ENCODE results near the gene EOGT.

EOGT gene

GRCh38 chr3:69048990-69049389, 35.5 kb upstream of the EOGT start:
- H3K4me1 ChIP-seq (ENCODE audit: insufficient read depth, low read length, poor library complexity, severe bottlenecking): peaks cover 58% of the 10 kb centered on the region
- peaks cover 23% of the 10 kb centered on the region; the same call in 1 of the 2 replicates for H3K36me3 ChIP-seq (ENCODE audit: insufficient read depth, low read length)
- H3K4me3 ChIP-seq (ENCODE audit: low read length, poor library complexity, severe bottlenecking): peak overlapping the region; percentile 61
- H3K9me3 ChIP-seq (ENCODE audit: insufficient read depth, low read depth, low read length): no peaks in the 10 kb centered on the region
- no peaks in the 10 kb centered on the region for H3K9me2 ChIP-seq (replicated peaks; ENCODE audit: low read depth, low read length)
- H4K20me1 ChIP-seq (ENCODE audit: insufficient read depth, low read length, poor library complexity, severe bottlenecking): peaks cover 38% of the 10 kb centered on the region
- peaks cover 71% of the 10 kb centered on the region for H3K79me2 ChIP-seq (ENCODE audit: insufficient read depth, low read length)
- H3K9ac ChIP-seq (ENCODE audit: low read depth, low read length, poor library complexity, severe bottlenecking): peak overlapping the region; percentile 50
- peak overlapping the region; percentile 95 for H3K4me2 ChIP-seq (ENCODE audit: low read depth, low read length, poor library complexity, severe bottlenecking)
- H3F3A ChIP-seq (ENCODE audit: low read depth): no peaks in the 10 kb centered on the region
- no peaks in the 10 kb centered on the region for H3K27me3 ChIP-seq (ENCODE audit: insufficient read depth, low read length, poor library complexity, severe bottlenecking)
- H2AFZ ChIP-seq (ENCODE audit: low read length): no peak overlapping the region
- TF ChIP-seq CTCF (conservative IDR thresholded peaks at IDR 0.05; ENCODE audit: low read length): no peak
- no peak for TF ChIP-seq EZH2phosphoT487 (IDR thresholded peaks at IDR 0.05; ENCODE audit: borderline replicate concordance)

DNA sequence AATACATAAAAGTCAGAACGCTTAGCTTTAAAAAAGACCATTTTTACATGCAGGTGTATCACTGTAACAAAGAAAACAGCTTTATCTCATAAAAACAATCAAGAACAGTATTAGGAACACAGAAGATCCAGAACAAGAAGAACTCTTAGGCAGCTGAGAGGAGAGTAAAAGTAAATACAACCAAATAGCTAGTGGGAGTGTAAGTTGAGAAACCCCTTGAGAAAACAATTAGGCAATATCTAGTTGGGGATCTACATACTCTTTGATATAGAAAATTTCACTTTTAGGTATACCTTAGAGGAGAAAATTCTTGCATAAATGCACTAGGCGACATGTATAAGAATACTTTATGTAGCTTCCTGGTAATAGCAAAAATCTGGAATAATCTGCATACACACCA, 31.1 kb upstream of the EOGT start:
- TF ChIP-seq CTCF (conservative IDR thresholded peaks at IDR 0.05; ENCODE audit: low read length) (no peak), EZH2phosphoT487 (IDR thresholded peaks at IDR 0.05; ENCODE audit: borderline replicate concordance) (no peak)
- H3K36me3 ChIP-seq (ENCODE audit: insufficient read depth, low read length): peaks cover 45% of the 10 kb centered on the region; the same call in 1 of the 2 replicates
- H3K4me2 ChIP-seq (ENCODE audit: low read depth, low read length, poor library complexity, severe bottlenecking): peak overlapping the region; percentile 58
- H3K27me3 ChIP-seq (ENCODE audit: insufficient read depth, low read length, poor library complexity, severe bottlenecking): no peaks in the 10 kb centered on the region
- no peaks in the 10 kb centered on the region for H3K9me2 ChIP-seq (replicated peaks; ENCODE audit: low read depth, low read length)
- H3F3A ChIP-seq (ENCODE audit: low read depth): no peaks in the 10 kb centered on the region
- H3K79me2 ChIP-seq (ENCODE audit: insufficient read depth, low read length): peaks cover 47% of the 10 kb centered on the region
- no peaks in the 10 kb centered on the region for H3K9me3 ChIP-seq (ENCODE audit: insufficient read depth, low read depth, low read length)
- no peak overlapping the region for H2AFZ ChIP-seq (ENCODE audit: low read length)
- H4K20me1 ChIP-seq (ENCODE audit: insufficient read depth, low read length, poor library complexity, severe bottlenecking): peaks cover 23% of the 10 kb centered on the region
- H3K9ac ChIP-seq (ENCODE audit: low read depth, low read length, poor library complexity, severe bottlenecking): no peak overlapping the region
- peaks cover 47% of the 10 kb centered on the region for H3K4me1 ChIP-seq (ENCODE audit: insufficient read depth, low read length, poor library complexity, severe bottlenecking)
- peak overlapping the region; percentile 42 for H3K4me3 ChIP-seq (ENCODE audit: low read length, poor library complexity, severe bottlenecking)

DNA sequence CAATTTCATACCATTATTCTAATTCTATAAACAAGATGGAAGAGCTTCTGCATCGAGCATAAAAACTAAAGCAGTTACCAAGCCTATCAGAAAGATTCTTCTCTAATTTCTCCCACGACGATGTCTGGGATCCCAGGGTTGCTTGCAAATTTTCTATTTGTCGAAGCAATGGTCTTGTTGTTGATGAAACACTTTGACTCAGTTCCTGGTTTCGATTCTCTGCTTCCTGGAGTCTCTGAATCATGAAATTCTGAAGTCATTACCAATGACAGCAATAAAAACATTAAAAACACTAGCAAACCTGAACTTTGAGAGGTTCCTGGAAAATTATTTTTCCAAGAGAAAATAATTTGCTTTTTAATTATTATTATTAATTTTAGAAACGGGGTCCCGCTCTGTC, 20.0 kb upstream of the EOGT start:
- no peaks in the 10 kb centered on the region for H3K79me2 ChIP-seq (ENCODE audit: insufficient read depth, low read length)
- no peak overlapping the region for H3K4me3 ChIP-seq (ENCODE audit: low read length, poor library complexity, severe bottlenecking)
- TF ChIP-seq CTCF (conservative IDR thresholded peaks at IDR 0.05; ENCODE audit: low read length): no peak
- TF ChIP-seq EZH2phosphoT487 (IDR thresholded peaks at IDR 0.05; ENCODE audit: borderline replicate concordance): no peak
- no peaks in the 10 kb centered on the region for H4K20me1 ChIP-seq (ENCODE audit: insufficient read depth, low read length, poor library complexity, severe bottlenecking)
- no peak overlapping the region for H3K4me2 ChIP-seq (ENCODE audit: low read depth, low read length, poor library complexity, severe bottlenecking)
- H3K4me1 ChIP-seq (ENCODE audit: insufficient read depth, low read length, poor library complexity, severe bottlenecking): no peaks in the 10 kb centered on the region
- H3K9ac ChIP-seq (ENCODE audit: low read depth, low read length, poor library complexity, severe bottlenecking): no peak overlapping the region
- peaks cover 64% of the 10 kb centered on the region for H3K36me3 ChIP-seq (ENCODE audit: insufficient read depth, low read length)
- H2AFZ ChIP-seq (ENCODE audit: low read length): no peak overlapping the region
- H3F3A ChIP-seq (ENCODE audit: low read depth): no peaks in the 10 kb centered on the region
- H3K9me2 ChIP-seq (replicated peaks; ENCODE audit: low read depth, low read length): no peaks in the 10 kb centered on the region
- no peaks in the 10 kb centered on the region for H3K9me3 ChIP-seq (ENCODE audit: insufficient read depth, low read depth, low read length)
- H3K27me3 ChIP-seq (ENCODE audit: insufficient read depth, low read length, poor library complexity, severe bottlenecking): no peaks in the 10 kb centered on the region
